B cell (primary cell): ENCODE measurements around the gene IMMP2L. TPM values are rescaled to one million over a fixed set of nuclear protein-coding genes. Genes with fewer than 3 reads are reported as not detected.

Experiments used
- ATAC-seq: fragments of 200-7000 bp; cut with Tn5 transposase; one replicate; pipeline ENCODE4 v1.10.0; 2021; ENCODE audit warnings: low read depth, mild to moderate bottlenecking, moderate number of reproducible peaks, moderate library complexity
- CTCF ChIA-PET: fragments of 350-600 bp; sonication (Branson Sonifier 250); formaldehyde crosslinking; loops from one replicate; lab custom pipeline; 2021; ENCODE audit warnings: antibody characterized with exemption, inconsistent platforms; lab: Charles Lee
- POLR2A ChIA-PET: fragments of 350-600 bp; sonication (Branson Sonifier 250); formaldehyde crosslinking; loops from one replicate; lab custom pipeline; 2021; ENCODE audit warnings: antibody characterized with exemption; lab: Charles Lee
- DNase-seq: peaks from one replicate; pipeline ENCODE4 v3.0.0; 2013
- H2AFZ ChIP-seq: 2 replicates; pipeline ENCODE4 v1.6.1; 2012; ENCODE audit warnings: mild to moderate bottlenecking, low read depth, low read length; ENCODE audit not compliant: insufficient read depth, poor library complexity, severe bottlenecking
- H3K27ac ChIP-seq, 2 donors: 1 replicate in 1 of 2; 2 replicates in 1 of 2; pipeline ENCODE4 v1.5.1; 2012 to 2013; ENCODE audit warnings: low read length in 2 of 2, mild to moderate bottlenecking in 2 of 2, moderate library complexity in 1 of 2
- H3K27me3 ChIP-seq, 4 experiments: fragments of 200-600 bp in 1 of 4; sonication (generic) in 1 of 4; replicated peaks in 1 of 4; 1 replicate in 2 of 4; 2 replicates in 2 of 4; pipeline versions ENCODE4 v1.6.1 to v1.7.0; 2013 to 2016; ENCODE audit warnings: low read length in 3 of 4, mild to moderate bottlenecking in 2 of 4, mixed read lengths in 1 of 4, moderate library complexity in 1 of 4; ENCODE audit not compliant: insufficient read depth in 4 of 4, control insufficient read depth in 3 of 4; ENCODE audit errors: control extremely low read depth in 1 of 4
- H3K36me3 ChIP-seq, 2 experiments: replicated peaks in 1 of 2; 1 replicate in 1 of 2; 2 replicates in 1 of 2; pipeline versions ENCODE4 v1.6.1 to v1.7.1; 2013; ENCODE audit warnings: low read length in 1 of 2; ENCODE audit not compliant: insufficient read depth in 2 of 2, control insufficient read depth in 1 of 2; ENCODE audit errors: control extremely low read depth in 1 of 2, extremely low read depth in 1 of 2
- H3K4me1 ChIP-seq, 2 donors: fragments of 200-600 bp in 1 of 2; sonication (generic) in 1 of 2; 1 replicate in 1 of 2; 2 replicates in 1 of 2; pipeline versions ENCODE4 v1.5.1 to v1.6.1; 2013 to 2017; ENCODE audit warnings: low read length in 2 of 2; ENCODE audit not compliant: control insufficient read depth in 2 of 2, insufficient read depth in 2 of 2
- H3K4me2 ChIP-seq: replicated peaks from 2 replicates; pipeline ENCODE3; 2012; ENCODE audit warnings: mild to moderate bottlenecking, low read depth, low read length; ENCODE audit not compliant: poor library complexity, severe bottlenecking
- H3K4me3 ChIP-seq, 5 experiments: fragments of 200-600 bp in 1 of 5; sonication (generic) in 1 of 5; 1 replicate in 3 of 5; 2 replicates in 2 of 5; pipeline versions ENCODE4 v1.5.1 to v1.7.0; 2011 to 2016; ENCODE audit warnings: low read length in 4 of 5, mild to moderate bottlenecking in 4 of 5, low read depth in 2 of 5, control low read depth in 1 of 5, moderate library complexity in 1 of 5; ENCODE audit not compliant: insufficient read depth in 1 of 5; ENCODE audit errors: control extremely low read depth in 1 of 5, extremely low read depth in 1 of 5
- H3K79me2 ChIP-seq: fragments of 200-600 bp; sonication (generic); one replicate; pipeline ENCODE4 v1.6.0; 2016; ENCODE audit warnings: low read length; ENCODE audit not compliant: control insufficient read depth, insufficient read depth
- H3K9ac ChIP-seq: fragments of 200-600 bp; sonication (generic); 2 replicates; pipeline ENCODE4 v1.6.1; 2017; ENCODE audit warnings: mild to moderate bottlenecking, low read length, moderate library complexity
- H3K9me3 ChIP-seq, 3 donors: one replicate each; pipeline versions ENCODE4 v1.6.1 to v1.7.1; 2013; ENCODE audit warnings: low read length in 2 of 3; ENCODE audit not compliant: control insufficient read depth in 2 of 3, insufficient read depth in 1 of 3; ENCODE audit errors: control extremely low read depth in 1 of 3
- H4K20me1 ChIP-seq: 2 replicates; pipeline ENCODE4 v1.6.0; 2012; ENCODE audit warnings: mild to moderate bottlenecking, low read length; ENCODE audit not compliant: insufficient read depth, control insufficient read depth, poor library complexity, severe bottlenecking
- H3K27ac Mint-ChIP-seq: one replicate; pipeline ENCODE4 v1.8.0; 2021; ENCODE audit warnings: mixed read lengths
- H3K27me3 Mint-ChIP-seq: one replicate; pipeline ENCODE4 v1.8.0; 2021; ENCODE audit warnings: mixed read lengths
- H3K4me1 Mint-ChIP-seq: one replicate; pipeline ENCODE4 v1.8.0; 2021; ENCODE audit warnings: mixed read lengths
- H3K4me3 Mint-ChIP-seq: one replicate; pipeline ENCODE4 v1.8.0; 2021; ENCODE audit warnings: mixed read lengths
- H3K9me3 Mint-ChIP-seq: one replicate; pipeline ENCODE4 v1.8.0; 2022; ENCODE audit warnings: mixed read lengths; ENCODE audit not compliant: insufficient read depth
- CTCF ChIP-seq: fragments of 200-600 bp; IDR thresholded peaks from one replicate; pipeline ENCODE4 v1.8.0; 2022; ENCODE audit warnings: antibody characterized with exemption, mild to moderate bottlenecking
- EZH2 ChIP-seq: IDR thresholded peaks from 2 replicates; pipeline ENCODE4 v1.6.1; 2012; ENCODE audit warnings: borderline replicate concordance, low read depth, mild to moderate bottlenecking, moderate library complexity, low read length; ENCODE audit not compliant: insufficient read depth, poor library complexity, severe bottlenecking
- WGBS: methylation state at CpG from one replicate; pipeline ENCODE4 v1.1.5; 2013; ENCODE audit warnings: missing lambda C conversion rate; ENCODE audit not compliant: insufficient coverage; 5-methylcytosine and 5-hydroxymethylcytosine counted together
- intact Hi-C: fragments of 100-400 bp; cut with micrococcal nuclease; formaldehyde crosslinking; loops from one replicate; pipeline ENCODE4 v1.10.0; 2022
- polyA plus RNA-seq: library from polyadenylated mRNA; depleted of rRNA; stranded (reverse); fragments of >200 nt; gene quantifications from 2 replicates; pipeline ENCODE4 v1.2.3, GENCODE V29; 2012
- total RNA-seq, 2 donors: library from RNA; stranded (reverse); fragments of 120-200 nt in 1 of 2; gene quantifications; 1 replicate in 1 of 2; 2 replicates in 1 of 2; pipeline versions ENCODE4 v1.2.3 to v1.2.4, GENCODE V29; 2013 to 2022

Gene IMMP2L
- total and polyA plus RNA-seq, 2 donors (not counting 1 experiment from before 2014, with no cell fraction given): 3.8 to 34.2 TPM

GRCh38 chr7:110889335-110889734 lies 673.0 kb downstream of the IMMP2L start:
- Histone ChIP-seq H3K9me3 (no peaks in the 10 kb centered on the region), H4K20me1 (no peaks in the 10 kb centered on the region), H3K27me3 (no peaks in the 10 kb centered on the region), H3K27ac (no peak overlapping the region), H3K79me2 (no peaks in the 10 kb centered on the region), H2AFZ (no peak overlapping the region), H3K4me3 (no peak overlapping the region), H3K36me3 (no peaks in the 10 kb centered on the region), H3K9ac (no peak overlapping the region), H3K4me1 (no peaks in the 10 kb centered on the region), H3K4me2 (no peak overlapping the region)
- no peak for TF ChIP-seq CTCF
- CTCF ChIA-PET: no interaction called here
- Mint-ChIP-seq H3K27me3 (no peaks in the 10 kb centered on the region), H3K9me3 (no peaks in the 10 kb centered on the region), H3K27ac (no peak overlapping the region), H3K4me3 (no peak overlapping the region), H3K4me1 (no peaks in the 10 kb centered on the region)
- ATAC-seq: no peak
- no peak for DNase-seq
- POLR2A ChIA-PET: no interaction called here
- intact Hi-C loops: no loop called here
- WGBS: 91% methylated on average over 4 of the region's 6 CpGs

- H3K4me3 ChIP-seq: no peak overlapping the region
- no peaks in the 10 kb centered on the region for H4K20me1 ChIP-seq
- H3K27me3 ChIP-seq: no peaks in the 10 kb centered on the region
- Mint-ChIP-seq H3K4me1 (no peaks in the 10 kb centered on the region), H3K27ac (no peak overlapping the region), H3K9me3 (no peaks in the 10 kb centered on the region), H3K4me3 (no peak overlapping the region), H3K27me3 (no peaks in the 10 kb centered on the region)
- ATAC-seq: no peak
- no peaks in the 10 kb centered on the region for H3K4me1 ChIP-seq
- H3K9ac ChIP-seq: no peak overlapping the region
- TF ChIP-seq EZH2: no peak
- no peak for TF ChIP-seq CTCF
- no peaks in the 10 kb centered on the region for H3K36me3 ChIP-seq
- no peak overlapping the region for H3K4me2 ChIP-seq
- no peaks in the 10 kb centered on the region for H3K79me2 ChIP-seq
- CTCF ChIA-PET: no interaction called here
- POLR2A ChIA-PET: no interaction called here
- H3K27ac ChIP-seq: no peak overlapping the region
- H2AFZ ChIP-seq: no peak overlapping the region
- H3K9me3 ChIP-seq: no peaks in the 10 kb centered on the region
- intact Hi-C loops: no loop called here
- WGBS: no CpG with 5 or more reads among the region's 3 CpGs
- no peak for DNase-seq
Measured at GRCh38 chr7:110888641-110889040, 673.7 kb downstream of the IMMP2L start.
